Astrocyte of the spinal cord (primary cell): Measurements from ENCODE around the gene ARHGEF28.
A peak's percentile ranks its signal among the peaks of the same experiment; 100 is the strongest.

Source experiments
- DNase-seq: peaks from one replicate; pipeline ENCODE4 v3.0.0; 2011; ENCODE audit warnings: low read depth, low spot score
- H3K4me3 ChIP-seq: 2 replicates; pipeline ENCODE4 v1.5.1; 2011; ENCODE audit warnings: low read depth, mild to moderate bottlenecking, low read length, moderate library complexity
- in situ Hi-C: cut with HindIII; loops from 2 replicates; pipeline ENCODE4 v1.10.0; 2017; ENCODE audit warnings: low sequenced_read_pairs
- TF ChIP-seq, protein P1 (sequence below): IDR thresholded peaks from 2 replicates; pipeline ENCODE4 v1.5.1; 2012; ENCODE audit warnings: low read depth, mild to moderate bottlenecking, low read length, inconsistent platforms

The ARHGEF28 gene

GRCh38 chr5:73770172-73771025 lies 144.4 kb downstream of the ARHGEF28 start:
- H3K4me3 ChIP-seq = no peak overlapping the region
- peak; percentile 62 for DNase-seq
- in situ Hi-C loops = no loop called here
- TF ChIP-seq, protein P1, sequence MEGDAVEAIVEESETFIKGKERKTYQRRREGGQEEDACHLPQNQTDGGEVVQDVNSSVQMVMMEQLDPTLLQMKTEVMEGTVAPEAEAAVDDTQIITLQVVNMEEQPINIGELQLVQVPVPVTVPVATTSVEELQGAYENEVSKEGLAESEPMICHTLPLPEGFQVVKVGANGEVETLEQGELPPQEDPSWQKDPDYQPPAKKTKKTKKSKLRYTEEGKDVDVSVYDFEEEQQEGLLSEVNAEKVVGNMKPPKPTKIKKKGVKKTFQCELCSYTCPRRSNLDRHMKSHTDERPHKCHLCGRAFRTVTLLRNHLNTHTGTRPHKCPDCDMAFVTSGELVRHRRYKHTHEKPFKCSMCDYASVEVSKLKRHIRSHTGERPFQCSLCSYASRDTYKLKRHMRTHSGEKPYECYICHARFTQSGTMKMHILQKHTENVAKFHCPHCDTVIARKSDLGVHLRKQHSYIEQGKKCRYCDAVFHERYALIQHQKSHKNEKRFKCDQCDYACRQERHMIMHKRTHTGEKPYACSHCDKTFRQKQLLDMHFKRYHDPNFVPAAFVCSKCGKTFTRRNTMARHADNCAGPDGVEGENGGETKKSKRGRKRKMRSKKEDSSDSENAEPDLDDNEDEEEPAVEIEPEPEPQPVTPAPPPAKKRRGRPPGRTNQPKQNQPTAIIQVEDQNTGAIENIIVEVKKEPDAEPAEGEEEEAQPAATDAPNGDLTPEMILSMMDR = no peak

DNA sequence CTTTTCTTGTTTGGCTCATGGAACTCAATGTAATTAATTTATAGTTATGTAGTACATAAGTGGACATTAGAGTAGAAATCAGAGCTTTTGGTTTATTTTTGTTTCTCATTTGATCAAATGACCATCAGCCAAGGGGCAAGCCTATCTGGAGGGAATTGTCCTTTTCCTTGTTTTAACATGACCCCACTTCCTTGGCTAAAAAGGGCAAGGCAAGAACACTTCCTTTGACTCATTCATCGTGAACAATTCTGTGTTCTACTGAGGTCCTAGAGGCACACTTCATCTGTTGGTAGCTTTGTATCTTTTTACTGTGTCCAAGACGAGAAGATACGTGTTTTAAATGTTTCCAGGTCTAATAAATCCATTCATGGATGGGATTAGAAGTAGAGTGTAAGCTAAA lies 148.9 kb downstream of the ARHGEF28 start:
- no peak overlapping the region for H3K4me3 ChIP-seq
- in situ Hi-C loops = no loop called here
- TF ChIP-seq, protein P1 = no peak
- no peak for DNase-seq

DNA sequence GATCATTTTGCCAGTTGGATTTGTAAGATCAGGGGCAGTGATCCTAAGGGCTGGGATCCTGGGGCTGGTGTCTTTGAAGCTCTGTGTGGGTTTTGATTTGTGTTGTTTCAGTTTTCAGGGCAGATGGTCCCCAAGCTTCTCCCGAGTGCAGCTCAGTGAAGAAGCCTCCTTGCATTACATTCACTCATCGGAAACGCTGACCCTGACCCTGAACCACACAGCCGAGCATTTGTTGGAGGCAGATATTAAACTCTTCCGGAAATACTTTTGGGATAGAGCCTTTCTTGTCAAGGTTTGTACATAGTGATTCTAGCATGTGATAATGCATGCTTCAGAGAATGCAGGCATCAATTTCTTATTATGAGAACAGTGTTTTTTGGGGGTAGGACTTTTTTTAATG lies 150.4 kb downstream of the ARHGEF28 start:
- DNase-seq = no peak
- in situ Hi-C loops = no loop called here
- no peak overlapping the region for H3K4me3 ChIP-seq
- TF ChIP-seq, protein P1 = no peak

DNA sequence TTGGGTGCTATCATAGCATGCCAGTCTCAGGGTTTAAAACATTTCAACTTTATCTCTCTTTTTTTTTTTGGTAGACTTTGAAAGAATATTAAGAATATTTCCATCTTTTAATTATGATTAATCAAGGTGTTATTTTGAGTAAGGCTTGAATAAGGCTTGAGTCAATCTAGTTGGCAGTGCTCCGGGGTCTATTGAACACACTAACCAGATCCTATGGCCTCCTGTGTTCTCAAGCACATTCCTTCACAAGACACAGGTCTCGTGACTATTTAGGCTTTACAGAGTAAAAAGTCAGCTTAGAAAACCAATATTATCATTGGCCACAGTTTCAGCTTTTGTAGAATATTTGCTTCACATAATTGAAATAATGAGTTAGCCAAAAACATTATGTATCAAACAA lies 151.2 kb downstream of the ARHGEF28 start:
- in situ Hi-C loops = no loop called here
- TF ChIP-seq, protein P1 = no peak

GRCh38 chr5:73780302-73781080 lies 154.5 kb downstream of the ARHGEF28 start:
- H3K4me3 ChIP-seq = no peak overlapping the region
- no peak for DNase-seq
- TF ChIP-seq, protein P1 = no peak
- in situ Hi-C loops = no loop called here

More for the DNA sequence above, 151.2 kb downstream of the ARHGEF28 start:
- H3K4me3 ChIP-seq = no peak overlapping the region
- DNase-seq = no peak

DNA sequence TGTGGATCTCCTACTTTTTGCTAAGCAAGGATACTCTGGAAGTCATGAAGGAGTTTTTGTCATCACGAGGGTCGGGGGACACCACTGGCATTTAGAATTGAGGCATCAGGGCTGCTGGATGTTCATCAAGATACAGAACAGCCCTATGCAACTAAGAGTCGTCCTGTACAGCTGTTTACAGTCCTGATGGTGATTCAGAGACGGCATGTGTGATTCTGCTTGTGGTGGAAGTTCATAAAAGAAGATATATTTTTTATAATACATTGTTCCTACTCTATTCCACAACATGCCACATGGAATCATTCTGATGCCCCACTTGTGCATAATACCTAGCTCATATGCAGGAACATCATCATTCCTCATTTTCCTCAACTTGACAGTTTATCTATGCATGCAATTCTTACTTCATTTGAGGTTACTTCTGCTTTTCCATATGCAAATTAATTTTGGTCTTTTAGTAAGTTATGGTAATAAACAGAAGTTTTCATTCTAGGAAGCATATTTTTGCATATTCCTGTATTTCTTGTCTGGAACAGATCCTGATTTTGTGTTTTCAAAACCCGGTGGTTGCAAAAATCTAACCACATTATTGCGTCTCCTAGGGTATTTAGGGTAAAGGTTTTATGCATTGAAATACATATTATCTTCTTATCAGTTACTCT lies 155.2 kb downstream of the ARHGEF28 start:
- DNase-seq = no peak
- in situ Hi-C loops = no loop called here
- TF ChIP-seq, protein P1 = no peak
- no peak overlapping the region for H3K4me3 ChIP-seq
